H9 (cell line): ENCODE results near the gene ASB16. TPM values are rescaled to one million over a fixed set of nuclear protein-coding genes. Genes with fewer than 3 reads are reported as not detected.

Experiments
- DNase-seq: peaks from one replicate; pipeline ENCODE4 v3.0.0-alpha.2; 2017
- H2AFZ ChIP-seq: one replicate; pipeline ENCODE4 v1.6.1; 2013; ENCODE audit warnings: mild to moderate bottlenecking, low read length, control low read depth, moderate library complexity
- H2AK5ac ChIP-seq: 2 replicates; pipeline ENCODE4 v1.6.1; 2013; ENCODE audit warnings: low read length, control low read depth, mixed read lengths; ENCODE audit not compliant: insufficient read length
- H2BK120ac ChIP-seq: one replicate; pipeline ENCODE4 v1.6.1; 2013; ENCODE audit warnings: low read depth, mild to moderate bottlenecking, low read length, control low read depth, inconsistent platforms; ENCODE audit not compliant: poor library complexity, severe bottlenecking
- H2BK12ac ChIP-seq: 2 replicates; pipeline ENCODE4 v1.6.1; 2013; ENCODE audit warnings: low read length, control low read depth, mixed read lengths, low read depth; ENCODE audit not compliant: insufficient read length
- H2BK15ac ChIP-seq: 2 replicates; pipeline ENCODE4 v1.6.1; 2013; ENCODE audit warnings: low read depth, low read length, control low read depth
- H2BK20ac ChIP-seq: one replicate; pipeline ENCODE4 v1.6.1; 2013; ENCODE audit warnings: low read depth, mild to moderate bottlenecking, low read length, control low read depth, inconsistent platforms; ENCODE audit not compliant: poor library complexity, severe bottlenecking
- H2BK5ac ChIP-seq: 2 replicates; pipeline ENCODE4 v1.6.1; 2013; ENCODE audit warnings: low read length, control low read depth, mixed read lengths; ENCODE audit not compliant: insufficient read length
- H3K14ac ChIP-seq: 2 replicates; pipeline ENCODE4 v1.6.1; 2013; ENCODE audit warnings: low read length, control low read depth; ENCODE audit not compliant: insufficient read depth
- H3K18ac ChIP-seq: 2 replicates; pipeline ENCODE4 v1.6.1; 2013; ENCODE audit warnings: low read depth, mild to moderate bottlenecking, mixed read lengths, low read length, control low read depth; ENCODE audit not compliant: insufficient read length
- H3K23ac ChIP-seq: 2 replicates; pipeline ENCODE4 v1.6.1; 2013; ENCODE audit warnings: low read length, control low read depth, mixed read lengths, low read depth; ENCODE audit not compliant: insufficient read length
- H3K23me2 ChIP-seq: 2 replicates; pipeline ENCODE4 v1.6.1; 2013; ENCODE audit warnings: low read depth, mild to moderate bottlenecking, mixed read lengths, low read length, control low read depth; ENCODE audit not compliant: insufficient read length, poor library complexity, severe bottlenecking
- H3K27ac ChIP-seq: 2 replicates; pipeline ENCODE4 v1.5.1; 2013; ENCODE audit warnings: low read length, control low read depth, mixed read lengths, low read depth; ENCODE audit not compliant: insufficient read length
- H3K27me3 ChIP-seq: 2 replicates; pipeline ENCODE4 v1.6.1; 2013; ENCODE audit warnings: low read length, control low read depth, inconsistent platforms; ENCODE audit not compliant: insufficient read depth
- H3K4ac ChIP-seq: 2 replicates; pipeline ENCODE4 v1.6.1; 2013; ENCODE audit warnings: low read depth, mild to moderate bottlenecking, control low read depth, inconsistent platforms, low read length, moderate library complexity
- H3K4me1 ChIP-seq: 2 replicates; pipeline ENCODE4 v1.6.1; 2013; ENCODE audit warnings: low read length, control low read depth, inconsistent platforms; ENCODE audit not compliant: insufficient read depth
- H3K4me2 ChIP-seq: 2 replicates; pipeline ENCODE4 v1.6.1; 2013; ENCODE audit warnings: low read length, control low read depth, mixed read lengths; ENCODE audit not compliant: insufficient read length, insufficient read depth
- H3K56ac ChIP-seq: 2 replicates; pipeline ENCODE4 v1.6.1; 2013; ENCODE audit warnings: low read depth, mild to moderate bottlenecking, mixed read lengths, low read length, control low read depth; ENCODE audit not compliant: insufficient read length
- H3K79me1 ChIP-seq: 2 replicates; pipeline ENCODE4 v1.6.1; 2013; ENCODE audit warnings: low read depth, mild to moderate bottlenecking, moderate library complexity, low read length, control low read depth, inconsistent platforms; ENCODE audit not compliant: insufficient read depth, poor library complexity, severe bottlenecking
- H3K79me2 ChIP-seq: 2 replicates; pipeline ENCODE4 v1.6.1; 2013; ENCODE audit warnings: low read length, control low read depth, inconsistent platforms; ENCODE audit not compliant: insufficient read depth
- H3K9ac ChIP-seq: 2 replicates; pipeline ENCODE4 v1.6.1; 2013; ENCODE audit warnings: low read length, control low read depth, mixed read lengths; ENCODE audit not compliant: insufficient read length; ENCODE audit errors: extremely low read depth
- H3K9me3 ChIP-seq: one replicate; pipeline ENCODE4 v1.6.1; 2013; ENCODE audit warnings: low read depth, low read length, inconsistent platforms; ENCODE audit not compliant: control insufficient read depth
- H3T11ph ChIP-seq: one replicate; pipeline ENCODE4 v1.6.1; 2013; ENCODE audit warnings: mild to moderate bottlenecking, low read length, control low read depth, inconsistent platforms
- H4K20me1 ChIP-seq: one replicate; pipeline ENCODE4 v1.6.1; 2013; ENCODE audit not compliant: control insufficient read depth, insufficient read length, insufficient read depth
- H4K5ac ChIP-seq: 2 replicates; pipeline ENCODE4 v1.6.1; 2013; ENCODE audit warnings: low read depth, mild to moderate bottlenecking, mixed read lengths, low read length, control low read depth; ENCODE audit not compliant: insufficient read length
- H4K8ac ChIP-seq: replicated peaks from 2 replicates; pipeline ENCODE4 v1.6.1; 2013; ENCODE audit warnings: low read length, control low read depth, mixed read lengths, low read depth; ENCODE audit not compliant: insufficient read length
- H4K91ac ChIP-seq: 2 replicates; pipeline ENCODE4 v1.6.1; 2013; ENCODE audit warnings: low read depth, mild to moderate bottlenecking, moderate library complexity, mixed read lengths, low read length, control low read depth; ENCODE audit not compliant: insufficient read length
- H3K27ac Mint-ChIP-seq, 3 experiments: 2 replicates in 2 of 3; 3 replicates in 1 of 3; pipeline ENCODE4 v1.8.0; 2020 to 2021; ENCODE audit warnings: mixed read lengths in 3 of 3, mild to moderate bottlenecking in 1 of 3, moderate library complexity in 1 of 3
- H3K27me3 Mint-ChIP-seq: 2 replicates; pipeline ENCODE4 v1.8.0; 2021; ENCODE audit warnings: low read depth, mild to moderate bottlenecking, moderate library complexity, mixed read lengths
- H3K36me3 Mint-ChIP-seq, 3 experiments: 2 replicates in 2 of 3; 3 replicates in 1 of 3; pipeline ENCODE4 v1.8.0; 2020 to 2021; ENCODE audit warnings: low read depth in 3 of 3, mixed read lengths in 3 of 3; ENCODE audit not compliant: insufficient read depth in 1 of 3
- H3K4me1 Mint-ChIP-seq, 2 experiments: 2 replicates each; pipeline ENCODE4 v1.8.0; 2020; ENCODE audit warnings: mixed read lengths in 2 of 2
- H3K4me3 Mint-ChIP-seq, 2 experiments: 2 replicates in 1 of 2; 3 replicates in 1 of 2; pipeline ENCODE4 v1.8.0; 2020 to 2021; ENCODE audit warnings: mild to moderate bottlenecking in 2 of 2, mixed read lengths in 2 of 2, moderate library complexity in 1 of 2
- H3K9me3 Mint-ChIP-seq, 2 experiments: 2 replicates in 1 of 2; 3 replicates in 1 of 2; pipeline ENCODE4 v1.8.0; 2020; ENCODE audit warnings: mild to moderate bottlenecking in 2 of 2, mixed read lengths in 2 of 2, moderate library complexity in 1 of 2
- CTCF ChIP-seq: fragments of 200-600 bp; sonication (generic); conservative IDR thresholded peaks from 3 replicates; pipeline ENCODE4 v1.8.0; 2021; ENCODE audit warnings: antibody characterized with exemption, mild to moderate bottlenecking
- WGBS: extraction: QIAGEN DNeasy Blood & Tissue Kit; methylation state at CpG from one replicate; pipeline ENCODE4 v1.1.7; 2013; ENCODE audit warnings: missing lambda C conversion rate, low lambda C conversion rate, mixed read lengths; ENCODE audit not compliant: insufficient read length; ENCODE audit errors: extremely low coverage; 5-methylcytosine and 5-hydroxymethylcytosine counted together
- total RNA-seq: library from RNA; stranded (reverse); gene quantifications from 2 replicates; pipeline ENCODE4 v1.2.1, GENCODE V29; 2021

The ASB16 gene
- total RNA-seq, 1 experiment from 2014 or later: 0.90 TPM

- no peaks in the 10 kb centered on the region for H3K27me3 ChIP-seq
- Mint-ChIP-seq H3K36me3 (peaks cover 24 to 57% (median 44%) of the 10 kb centered on the region in 3 experiments; a peak in 6 of 7 replicates), H3K27me3 (no peaks in the 10 kb centered on the region; the same call in 1 of the 2 replicates), H3K4me3 (peak overlapping the region; percentile 77 to 81; a peak in 3 of 5 replicates), H3K4me1 (peaks cover 28 to 32% of the 10 kb centered on the region in 2 experiments), H3K27ac (no peak overlapping the region; a peak in 1 of 7 replicates), H3K9me3 (no peaks in the 10 kb centered on the region)
- H4K5ac ChIP-seq: no peak overlapping the region
- H3K4me2 ChIP-seq: no peak overlapping the region
- no peak overlapping the region for H4K8ac ChIP-seq
- no CpG with 5 or more reads among the region's 15 CpGs for WGBS
- H2BK15ac ChIP-seq: no peak overlapping the region
- H3K9ac ChIP-seq: no peak overlapping the region
- H2BK20ac ChIP-seq: no peak overlapping the region
- no peak overlapping the region for H4K91ac ChIP-seq
- no peaks in the 10 kb centered on the region for H4K20me1 ChIP-seq
- no peak overlapping the region for H3K18ac ChIP-seq
- no peak overlapping the region for H3T11ph ChIP-seq
- H2AFZ ChIP-seq: no peak overlapping the region
- peaks cover 6% of the 10 kb centered on the region for H3K23me2 ChIP-seq
- no peak overlapping the region for H3K14ac ChIP-seq
- H3K79me1 ChIP-seq: no peaks in the 10 kb centered on the region
- no peak overlapping the region for H3K27ac ChIP-seq
- H3K4me1 ChIP-seq: 0 out of 2 replicates have a peak, but pooled peaks cover 2% of the 10 kb centered on the region
- H2BK120ac ChIP-seq: no peak overlapping the region
- H2BK12ac ChIP-seq: no peak overlapping the region
- no peak overlapping the region for H3K56ac ChIP-seq
- no peak overlapping the region for H2BK5ac ChIP-seq
- DNase-seq: no peak
- TF ChIP-seq CTCF: no peak
- no peak overlapping the region for H2AK5ac ChIP-seq
- no peak overlapping the region for H3K23ac ChIP-seq
- H3K9me3 ChIP-seq: no peaks in the 10 kb centered on the region
- peaks cover 4% of the 10 kb centered on the region; the same call in 1 of the 2 replicates for H3K79me2 ChIP-seq
- no peak overlapping the region for H3K4ac ChIP-seq
Measured at GRCh38 chr17:44197107-44197506, 26.6 kb downstream of the ASB16 start.
